ENCODE results near the gene ITGA8.

GRCh38 chr10:15562578-15562977, 157.1 kb downstream of the ITGA8 start:
- no peak for TF ChIP-seq CTCF (IDR thresholded peaks at IDR 0.05)
- TF ChIP-seq POLR2A (IDR thresholded peaks at IDR 0.05) = no peak
